GM19324 (cell line): ENCODE data around the gene ETFA.

Experiments used
- ATAC-seq: cut with Tn5 transposase; IDR thresholded peaks from one replicate; pipeline ENCODE4 v1.9.1; 2021; ENCODE audit warnings: mild to moderate bottlenecking, moderate library complexity; ENCODE audit not compliant: unreplicated experiment, low FRiP score

Gene ETFA

GRCh38 chr15:76179023-76179422 is 132.2 kb downstream of the ETFA start:
- ATAC-seq: no peak

DNA sequence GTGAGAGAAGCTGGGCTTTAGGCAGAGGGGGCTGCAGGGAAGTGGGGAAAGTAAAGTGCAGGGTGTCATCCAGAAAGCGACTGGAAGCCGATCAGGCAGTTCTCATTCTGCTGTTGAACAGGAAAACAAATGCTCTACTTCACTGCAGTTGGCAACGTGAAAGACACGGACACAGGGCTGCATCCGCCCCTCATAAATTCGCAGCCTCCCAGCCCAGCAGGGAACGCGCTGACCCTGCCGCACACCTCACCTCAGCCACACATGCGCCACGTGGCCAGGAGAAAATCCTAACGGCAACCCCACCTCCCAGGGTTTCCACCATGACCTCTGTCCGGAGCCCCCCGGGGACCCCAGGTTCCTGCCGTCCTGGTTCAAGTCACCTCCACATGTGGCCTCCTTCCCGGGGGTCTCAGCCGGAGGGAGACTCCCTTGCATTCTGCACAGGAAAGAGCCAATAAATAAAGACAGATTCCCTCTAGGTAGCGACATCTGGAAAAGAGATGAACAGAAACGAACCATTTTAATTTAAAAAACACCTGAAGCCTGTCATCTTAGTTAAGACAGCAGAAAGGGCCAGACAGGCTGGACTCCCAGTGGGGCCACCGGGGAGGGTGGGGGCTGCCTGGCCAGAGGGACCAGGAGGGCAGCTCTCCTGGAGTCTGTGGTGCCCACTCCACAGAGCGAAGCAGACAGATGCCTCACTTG is 132.8 kb downstream of the ETFA start:
- no peak for ATAC-seq

- no peak for ATAC-seq
Measured at GRCh38 chr15:76177491-76178040, 133.7 kb downstream of the ETFA start.

- ATAC-seq: no peak
Measured at GRCh38 chr15:76176487-76177085, 134.7 kb downstream of the ETFA start.

DNA sequence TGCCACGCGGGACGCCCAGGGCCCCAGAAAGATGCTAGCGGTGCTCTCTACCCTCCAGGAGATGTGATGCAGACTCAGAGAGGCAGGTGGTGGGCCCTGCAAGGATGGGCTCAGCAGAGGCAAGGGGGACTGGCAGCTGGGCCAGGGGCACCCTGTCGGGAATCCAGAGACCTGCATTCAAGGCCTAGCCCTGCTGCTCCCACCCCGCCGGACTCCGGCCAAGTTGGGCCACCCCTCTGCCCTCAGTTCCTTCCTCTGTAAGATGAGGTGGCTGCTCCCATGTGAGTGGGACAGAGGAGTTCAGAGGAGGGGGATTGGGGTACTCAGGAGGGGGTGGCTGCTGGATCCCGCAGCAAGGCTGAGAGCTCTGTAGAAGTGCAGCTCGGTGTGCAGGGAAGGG is 135.2 kb downstream of the ETFA start:
- ATAC-seq: no peak

DNA sequence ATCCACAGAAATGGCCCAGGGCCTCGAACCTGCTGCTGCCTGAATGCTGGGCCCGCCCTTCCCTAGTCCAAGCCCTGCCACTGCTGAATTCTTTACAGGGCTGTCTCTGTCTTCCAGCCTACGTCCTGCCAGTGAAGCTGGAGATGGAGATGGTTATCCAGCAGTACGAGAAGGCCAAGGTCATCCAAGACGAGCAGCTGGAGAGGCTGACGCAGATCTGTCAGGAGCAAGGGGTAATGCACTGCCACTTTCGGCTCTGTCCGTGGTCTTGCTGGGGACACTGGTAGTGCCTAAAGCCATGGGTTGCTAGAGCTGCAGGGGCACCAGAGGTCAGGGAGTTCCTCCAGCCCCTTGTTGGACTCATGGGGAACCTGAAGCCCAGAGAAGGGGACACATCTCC is 135.8 kb downstream of the ETFA start:
- no peak for ATAC-seq

- ATAC-seq: no peak
Measured at GRCh38 chr15:76174654-76175053, 136.6 kb downstream of the ETFA start.

DNA sequence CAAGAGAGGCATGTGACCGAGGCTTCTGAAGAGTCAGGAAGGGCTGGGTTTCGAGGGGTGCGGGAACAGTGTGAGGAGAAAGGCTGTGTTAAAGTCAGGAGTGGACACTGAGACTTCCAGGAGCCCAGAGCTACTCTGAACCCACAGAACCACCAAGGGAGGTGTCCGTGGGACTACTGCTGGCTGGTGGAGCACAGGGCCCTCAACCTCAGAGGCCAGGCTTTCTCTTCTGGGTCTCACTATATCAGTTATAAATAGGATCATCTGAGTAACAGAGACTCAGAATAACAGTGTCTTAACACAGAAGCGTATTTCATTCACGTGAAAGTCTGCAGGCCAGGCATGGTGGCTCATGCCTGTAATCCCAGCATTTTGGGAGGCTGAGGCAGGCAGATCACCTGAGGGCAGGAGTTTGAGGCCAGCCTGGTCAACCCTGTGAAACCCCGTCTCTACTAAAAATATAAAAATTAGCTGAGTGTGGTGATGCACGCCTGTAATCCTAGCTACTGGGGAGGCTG is 137.9 kb downstream of the ETFA start:
- no peak for ATAC-seq

- no peak for ATAC-seq
Measured at GRCh38 chr15:76172782-76173181, 138.5 kb downstream of the ETFA start.

DNA sequence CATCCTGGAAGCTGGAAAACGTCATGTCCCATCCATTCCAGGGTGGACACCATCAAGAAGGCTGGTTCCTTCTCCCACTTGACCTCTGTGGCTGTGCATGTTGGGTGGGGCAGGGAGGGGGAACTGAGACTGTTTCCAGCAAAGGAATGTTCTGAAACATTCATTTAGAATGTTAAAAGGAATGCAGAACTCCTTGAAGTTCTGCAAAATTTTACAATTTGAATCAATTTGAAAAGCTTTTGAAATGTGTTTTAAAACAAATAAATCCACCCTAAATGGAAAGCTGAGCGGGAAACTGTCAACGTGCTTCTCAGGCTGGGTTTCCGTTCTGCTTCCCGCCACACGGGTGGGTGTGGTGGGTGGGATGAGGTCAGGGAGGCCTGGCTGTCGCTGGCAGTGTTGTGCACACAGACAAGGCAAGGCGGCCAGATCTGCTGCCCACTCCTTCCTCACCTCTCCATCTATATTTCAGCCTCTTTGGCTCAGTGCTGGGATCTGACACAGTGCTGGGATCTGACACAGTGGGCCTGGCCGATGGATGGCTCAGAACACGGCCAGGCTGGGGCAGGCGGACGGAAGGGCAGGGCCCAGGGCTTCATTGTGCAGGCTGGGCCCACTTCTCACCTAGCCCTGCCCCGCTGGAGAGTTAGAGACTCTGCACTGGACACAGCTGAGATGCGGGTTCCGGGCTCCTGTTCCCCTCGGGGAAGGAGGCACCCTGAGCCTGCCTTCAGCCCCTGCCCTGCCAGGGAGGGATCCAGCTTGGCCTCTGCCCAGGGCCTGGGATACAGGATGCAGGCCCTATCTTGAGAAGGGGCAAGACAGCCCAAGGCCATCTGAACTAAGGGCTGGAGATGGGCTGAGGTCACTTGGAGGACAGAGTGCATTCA is 141.1 kb downstream of the ETFA start:
- ATAC-seq: no peak

GRCh38 chr15:76169018-76169417 is 142.3 kb downstream of the ETFA start:
- no peak for ATAC-seq

- no peak for ATAC-seq
Measured at GRCh38 chr15:76168237-76168984, 142.9 kb downstream of the ETFA start.

- no peak for ATAC-seq
Measured at GRCh38 chr15:76165951-76166350, 145.3 kb downstream of the ETFA start.
